SK-N-SH (cell line): ENCODE results near the gene PHF21B. TPM values are rescaled to one million over a fixed set of nuclear protein-coding genes. Genes with fewer than 3 reads are reported as not detected.

ENCODE experiments used
- CTCF ChIA-PET: fragments of 300-600, 350-600 bp; formaldehyde crosslinking; extraction: SDS; loops from one replicate; lab custom pipeline; 2021; lab: Yijun Ruan, JAX
- POLR2A ChIA-PET: fragments of 350-600 bp; sonication (Branson Sonifier 250); formaldehyde crosslinking; extraction: SDS; loops from one replicate; lab custom pipeline; 2020; ENCODE audit warnings: antibody characterized with exemption, inconsistent platforms; lab: Yijun Ruan, JAX
- DNase-seq: peaks from one replicate; pipeline ENCODE4 v3.0.0; 2012
- H2AFZ ChIP-seq: fragments of 200-600 bp; sonication (generic); 2 replicates; pipeline ENCODE4 v1.8.1; 2016; ENCODE audit warnings: antibody characterized with exemption, mild to moderate bottlenecking, low read depth
- H3F3A ChIP-seq: fragments of 200-600 bp; sonication (generic); replicated peaks from 2 replicates; pipeline ENCODE3; 2016; ENCODE audit warnings: antibody characterized with exemption, mild to moderate bottlenecking; ENCODE audit not compliant: insufficient read depth
- H3K27ac ChIP-seq, 2 experiments: fragments of 200-500 bp in 1 of 2; fragments of 200-600 bp in 1 of 2; sonication (Bioruptor generic) in 1 of 2; sonication (generic), shearing (Covaris generic) in 1 of 2; 2 replicates each; pipeline versions ENCODE4 v1.5.1 to v1.6.1; 2014 to 2016; ENCODE audit warnings: low read depth in 2 of 2, inconsistent platforms in 1 of 2, low read length in 1 of 2, mild to moderate bottlenecking in 1 of 2, mixed read lengths in 1 of 2
- H3K27me3 ChIP-seq: fragments of 200-600 bp; sonication (generic), shearing (Covaris generic); 2 replicates; pipeline ENCODE4 v1.6.1; 2016; ENCODE audit warnings: mixed run types; ENCODE audit not compliant: insufficient read depth
- H3K36me3 ChIP-seq, 2 experiments: fragments of 200-500 bp in 1 of 2; fragments of 200-600 bp in 1 of 2; sonication (Bioruptor generic) in 1 of 2; sonication (generic) in 1 of 2; replicated peaks in 1 of 2; 2 replicates each; pipeline versions ENCODE3 to v1.5.1; 2014 to 2016; ENCODE audit warnings: low read length in 1 of 2, mild to moderate bottlenecking in 1 of 2; ENCODE audit not compliant: insufficient read depth in 2 of 2, control insufficient read depth in 1 of 2
- H3K4me1 ChIP-seq, 2 experiments: fragments of 200-500 bp in 1 of 2; fragments of 200-600 bp in 1 of 2; sonication (Bioruptor generic) in 1 of 2; sonication (generic), shearing (Covaris generic) in 1 of 2; 2 replicates each; pipeline versions ENCODE4 v1.5.1 to v1.6.1; 2014 to 2016; ENCODE audit warnings: low read depth in 1 of 2, low read length in 1 of 2, mixed run types in 1 of 2; ENCODE audit not compliant: insufficient read depth in 2 of 2, control insufficient read depth in 1 of 2
- H3K4me2 ChIP-seq: fragments of 200-600 bp; sonication (generic), shearing (Covaris generic); 2 replicates; pipeline ENCODE4 v1.6.1; 2017; ENCODE audit warnings: mixed run types
- H3K4me3 ChIP-seq, 2 experiments: fragments of 200-500 bp in 1 of 2; fragments of 200-600 bp in 1 of 2; sonication (Bioruptor generic) in 1 of 2; sonication (generic), shearing (Covaris generic) in 1 of 2; 2 replicates each; pipeline versions ENCODE4 v1.5.1 to v1.8.1; 2014 to 2016; ENCODE audit warnings: low read depth in 2 of 2, inconsistent platforms in 1 of 2, low read length in 1 of 2, mild to moderate bottlenecking in 1 of 2, mixed read lengths in 1 of 2, moderate library complexity in 1 of 2
- H3K79me2 ChIP-seq: fragments of 200-600 bp; sonication (generic); 2 replicates; pipeline ENCODE4 v1.8.1; 2017; ENCODE audit warnings: mild to moderate bottlenecking; ENCODE audit not compliant: insufficient read depth
- H3K9ac ChIP-seq: fragments of 200-600 bp; sonication (generic); 2 replicates; pipeline ENCODE4 v1.6.1; 2017; ENCODE audit warnings: mixed run types
- H3K9me2 ChIP-seq: fragments of 200-600 bp; sonication (generic); 2 replicates; pipeline ENCODE4 v1.6.1; 2017; ENCODE audit warnings: mixed run types
- H3K9me3 ChIP-seq: fragments of 200-600 bp; sonication (generic); 2 replicates; pipeline ENCODE4 v1.6.1; 2017; ENCODE audit warnings: mixed run types, mild to moderate bottlenecking, moderate library complexity
- H4K20me1 ChIP-seq: fragments of 200-600 bp; sonication (generic); 2 replicates; pipeline ENCODE4 v1.6.1; 2017; ENCODE audit warnings: mild to moderate bottlenecking, mixed run types; ENCODE audit not compliant: insufficient read depth
- EZH2phosphoT487 ChIP-seq: fragments of 200-600 bp; sonication (generic); IDR thresholded peaks from 2 replicates; pipeline ENCODE4 v1.6.1; 2017; ENCODE audit warnings: low read depth, mixed run types, mild to moderate bottlenecking, antibody characterized with exemption, moderate library complexity, borderline replicate concordance
- FOXM1 ChIP-seq: IDR thresholded peaks from 2 replicates; pipeline ENCODE4 v1.4.0; 2012; ENCODE audit warnings: low read depth, mild to moderate bottlenecking
- GABPA ChIP-seq: IDR thresholded peaks from 2 replicates; pipeline ENCODE4 v1.4.0; 2012; ENCODE audit warnings: low read depth, mild to moderate bottlenecking
- GATA2 ChIP-seq: sonication (generic); formaldehyde crosslinking; IDR thresholded peaks from 2 replicates; pipeline ENCODE4 v1.5.0; 2020; ENCODE audit warnings: mild to moderate bottlenecking, missing genetic modification reagents
- IRF3 ChIP-seq: fragments of 150-350 bp; IDR thresholded peaks from 2 replicates; pipeline ENCODE4 v1.6.1; 2016; ENCODE audit warnings: mild to moderate bottlenecking, low read depth, low read length
- NRF1 ChIP-seq: IDR thresholded peaks from 2 replicates; pipeline ENCODE4 v1.6.1; 2012; ENCODE audit warnings: low read depth, mild to moderate bottlenecking, low read length
- POLR2AphosphoS5 ChIP-seq: IDR thresholded peaks from 2 replicates; pipeline ENCODE4 v1.6.1; 2012; ENCODE audit warnings: low read depth, low read length
- RAD21 ChIP-seq: IDR thresholded peaks from 2 replicates; pipeline ENCODE4 v1.6.1; 2012; ENCODE audit warnings: mild to moderate bottlenecking, low read length
- RXRA ChIP-seq: IDR thresholded peaks from 2 replicates; pipeline ENCODE4 v1.4.0; 2012; ENCODE audit warnings: low read depth, mild to moderate bottlenecking, borderline replicate concordance
- SMC3 ChIP-seq: IDR thresholded peaks from 2 replicates; pipeline ENCODE4 v1.6.1; 2012; ENCODE audit warnings: low read depth, low read length, improper control_type of control experiment
- TAF1 ChIP-seq: IDR thresholded peaks from 2 replicates; pipeline ENCODE4 v1.6.1; 2012; ENCODE audit warnings: low read depth, mild to moderate bottlenecking, low read length, moderate library complexity, borderline replicate concordance
- TEAD4 ChIP-seq: IDR thresholded peaks from 2 replicates; pipeline ENCODE4 v1.4.0; 2012; ENCODE audit warnings: mild to moderate bottlenecking, borderline replicate concordance; ENCODE audit not compliant: insufficient read depth
- WGBS: methylation state at CpG from one replicate; pipeline ENCODE4 v1.1.6; 2017; ENCODE audit warnings: low lambda C conversion rate; 5-methylcytosine and 5-hydroxymethylcytosine counted together
- polyA plus RNA-seq, 3 experiments: library from polyadenylated mRNA; depleted of rRNA; stranded (reverse); fragments of >200 nt; gene quantifications; 2 replicates each; pipeline ENCODE4 v1.2.3, GENCODE V29; 2012
- TF ChIP-seq, protein P1 (sequence below): IDR thresholded peaks from 2 replicates; pipeline ENCODE4 v1.6.1; 2012; ENCODE audit warnings: mild to moderate bottlenecking, low read depth, low read length, moderate library complexity
- TF ChIP-seq, protein P2 (sequence below): IDR thresholded peaks from 2 replicates; pipeline ENCODE4 v1.4.0; 2012; ENCODE audit warnings: low read depth, borderline replicate concordance
- TF ChIP-seq, protein P3 (sequence below): fragments of 150-350 bp; IDR thresholded peaks from 2 replicates; pipeline ENCODE4 v1.6.1; 2017; ENCODE audit warnings: antibody characterized with exemption, low read length, low read depth, borderline replicate concordance
- TF ChIP-seq, protein P4 (sequence below): IDR thresholded peaks from 2 replicates; pipeline ENCODE4 v1.4.0; 2012; ENCODE audit warnings: low read depth, borderline replicate concordance

The PHF21B gene
- polyA plus RNA-seq, 1 of the 3 experiments (the other 2 are of a cell fraction): 0.76 TPM

- TF ChIP-seq, protein P1, sequence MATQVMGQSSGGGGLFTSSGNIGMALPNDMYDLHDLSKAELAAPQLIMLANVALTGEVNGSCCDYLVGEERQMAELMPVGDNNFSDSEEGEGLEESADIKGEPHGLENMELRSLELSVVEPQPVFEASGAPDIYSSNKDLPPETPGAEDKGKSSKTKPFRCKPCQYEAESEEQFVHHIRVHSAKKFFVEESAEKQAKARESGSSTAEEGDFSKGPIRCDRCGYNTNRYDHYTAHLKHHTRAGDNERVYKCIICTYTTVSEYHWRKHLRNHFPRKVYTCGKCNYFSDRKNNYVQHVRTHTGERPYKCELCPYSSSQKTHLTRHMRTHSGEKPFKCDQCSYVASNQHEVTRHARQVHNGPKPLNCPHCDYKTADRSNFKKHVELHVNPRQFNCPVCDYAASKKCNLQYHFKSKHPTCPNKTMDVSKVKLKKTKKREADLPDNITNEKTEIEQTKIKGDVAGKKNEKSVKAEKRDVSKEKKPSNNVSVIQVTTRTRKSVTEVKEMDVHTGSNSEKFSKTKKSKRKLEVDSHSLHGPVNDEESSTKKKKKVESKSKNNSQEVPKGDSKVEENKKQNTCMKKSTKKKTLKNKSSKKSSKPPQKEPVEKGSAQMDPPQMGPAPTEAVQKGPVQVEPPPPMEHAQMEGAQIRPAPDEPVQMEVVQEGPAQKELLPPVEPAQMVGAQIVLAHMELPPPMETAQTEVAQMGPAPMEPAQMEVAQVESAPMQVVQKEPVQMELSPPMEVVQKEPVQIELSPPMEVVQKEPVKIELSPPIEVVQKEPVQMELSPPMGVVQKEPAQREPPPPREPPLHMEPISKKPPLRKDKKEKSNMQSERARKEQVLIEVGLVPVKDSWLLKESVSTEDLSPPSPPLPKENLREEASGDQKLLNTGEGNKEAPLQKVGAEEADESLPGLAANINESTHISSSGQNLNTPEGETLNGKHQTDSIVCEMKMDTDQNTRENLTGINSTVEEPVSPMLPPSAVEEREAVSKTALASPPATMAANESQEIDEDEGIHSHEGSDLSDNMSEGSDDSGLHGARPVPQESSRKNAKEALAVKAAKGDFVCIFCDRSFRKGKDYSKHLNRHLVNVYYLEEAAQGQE: no peak
- TF ChIP-seq, protein P2, sequence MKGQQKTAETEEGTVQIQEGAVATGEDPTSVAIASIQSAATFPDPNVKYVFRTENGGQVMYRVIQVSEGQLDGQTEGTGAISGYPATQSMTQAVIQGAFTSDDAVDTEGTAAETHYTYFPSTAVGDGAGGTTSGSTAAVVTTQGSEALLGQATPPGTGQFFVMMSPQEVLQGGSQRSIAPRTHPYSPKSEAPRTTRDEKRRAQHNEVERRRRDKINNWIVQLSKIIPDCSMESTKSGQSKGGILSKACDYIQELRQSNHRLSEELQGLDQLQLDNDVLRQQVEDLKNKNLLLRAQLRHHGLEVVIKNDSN: no peak
- TF ChIP-seq RAD21: no peak
- no peak for TF ChIP-seq GATA2
- no peak for TF ChIP-seq IRF3
Measured at GRCh38 chr22:44885806-44886360, 123.9 kb downstream of the PHF21B start (continued).

- DNase-seq: no peak
- Histone ChIP-seq H3K79me2 (no peaks in the 10 kb centered on the region), H3K27me3 (no peaks in the 10 kb centered on the region), H3K9ac (no peak overlapping the region), H3K9me3 (no peaks in the 10 kb centered on the region), H3F3A (no peaks in the 10 kb centered on the region), H4K20me1 (no peaks in the 10 kb centered on the region), H3K4me2 (no peak overlapping the region), H3K9me2 (no peaks in the 10 kb centered on the region), H3K4me3 (no peak overlapping the region), H3K27ac (no peak overlapping the region), H2AFZ (no peak overlapping the region), H3K4me1 (peaks cover 0 to 3% of the 10 kb centered on the region in 2 experiments; a peak in 1 of 4 replicates), H3K36me3 (no peaks in the 10 kb centered on the region)
- ChIA-PET POLR2A (no interaction called here), CTCF (interaction anchor here (1.3 kb wide), 1 partner anchor 78 kb away, joined by 3 read pairs; no protein-coding TSS in a partner anchor)
- 78% methylated on average over 15 of the region's 18 CpGs for WGBS
- TF ChIP-seq IRF3 (no peak), FOXM1 (no peak), POLR2AphosphoS5 (no peak), RAD21 (no peak), GABPA (no peak), SMC3 (no peak), TAF1 (no peak), EZH2phosphoT487 (no peak), RXRA (no peak), NRF1 (no peak), TEAD4 (no peak), GATA2 (no peak)
- TF ChIP-seq, protein P3, sequence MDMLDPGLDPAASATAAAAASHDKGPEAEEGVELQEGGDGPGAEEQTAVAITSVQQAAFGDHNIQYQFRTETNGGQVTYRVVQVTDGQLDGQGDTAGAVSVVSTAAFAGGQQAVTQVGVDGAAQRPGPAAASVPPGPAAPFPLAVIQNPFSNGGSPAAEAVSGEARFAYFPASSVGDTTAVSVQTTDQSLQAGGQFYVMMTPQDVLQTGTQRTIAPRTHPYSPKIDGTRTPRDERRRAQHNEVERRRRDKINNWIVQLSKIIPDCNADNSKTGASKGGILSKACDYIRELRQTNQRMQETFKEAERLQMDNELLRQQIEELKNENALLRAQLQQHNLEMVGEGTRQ: no peak
- TF ChIP-seq, protein P4, sequence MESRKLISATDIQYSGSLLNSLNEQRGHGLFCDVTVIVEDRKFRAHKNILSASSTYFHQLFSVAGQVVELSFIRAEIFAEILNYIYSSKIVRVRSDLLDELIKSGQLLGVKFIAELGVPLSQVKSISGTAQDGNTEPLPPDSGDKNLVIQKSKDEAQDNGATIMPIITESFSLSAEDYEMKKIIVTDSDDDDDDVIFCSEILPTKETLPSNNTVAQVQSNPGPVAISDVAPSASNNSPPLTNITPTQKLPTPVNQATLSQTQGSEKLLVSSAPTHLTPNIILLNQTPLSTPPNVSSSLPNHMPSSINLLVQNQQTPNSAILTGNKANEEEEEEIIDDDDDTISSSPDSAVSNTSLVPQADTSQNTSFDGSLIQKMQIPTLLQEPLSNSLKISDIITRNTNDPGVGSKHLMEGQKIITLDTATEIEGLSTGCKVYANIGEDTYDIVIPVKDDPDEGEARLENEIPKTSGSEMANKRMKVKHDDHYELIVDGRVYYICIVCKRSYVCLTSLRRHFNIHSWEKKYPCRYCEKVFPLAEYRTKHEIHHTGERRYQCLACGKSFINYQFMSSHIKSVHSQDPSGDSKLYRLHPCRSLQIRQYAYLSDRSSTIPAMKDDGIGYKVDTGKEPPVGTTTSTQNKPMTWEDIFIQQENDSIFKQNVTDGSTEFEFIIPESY: no peak
Measured at GRCh38 chr22:44884968-44885805, 124.6 kb downstream of the PHF21B start.
